Measurements from ENCODE around the gene AOC2. TPM values are rescaled to one million over a fixed set of nuclear protein-coding genes. Genes with fewer than 3 reads are reported as not detected.

Gene AOC2
- total and polyA plus RNA-seq, 2 experiments from 2014 or later: 1.1 to 1.3 TPM

DNA sequence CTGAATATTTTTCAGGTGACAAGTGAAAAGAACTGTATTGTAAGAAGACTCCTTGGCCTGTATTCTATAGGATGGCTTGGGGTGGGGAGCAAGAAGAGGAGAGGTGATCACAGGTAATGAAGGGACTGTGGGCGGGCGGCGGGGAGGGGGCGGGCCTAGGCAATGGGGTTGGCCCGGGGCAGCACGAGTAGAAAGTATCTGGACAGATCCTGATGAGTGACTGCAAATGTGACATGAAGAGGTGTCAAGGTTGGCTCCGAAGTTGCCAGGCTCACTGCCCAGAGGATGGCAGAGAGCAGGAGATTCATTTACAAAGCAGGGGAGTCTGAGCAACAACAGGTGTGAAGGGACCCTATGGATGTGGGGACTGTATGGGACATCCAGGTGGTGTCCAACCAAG, 45.4 kb downstream of the AOC2 start:
- no peaks in the 10 kb centered on the region for H3K9me3 ChIP-seq (ENCODE audit: low read depth)
- H3K9me2 ChIP-seq (replicated peaks; ENCODE audit: insufficient read depth): no peaks in the 10 kb centered on the region
- H2AFZ ChIP-seq: no peak overlapping the region
- H3K79me2 ChIP-seq: no peaks in the 10 kb centered on the region
- no peak for DNase-seq (ENCODE audit: low spot score)
- TF ChIP-seq EZH2phosphoT487 (IDR thresholded peaks at IDR 0.05; ENCODE audit: low read depth, severe bottlenecking, unreplicated experiment): no peak
- TF ChIP-seq, protein P1, sequence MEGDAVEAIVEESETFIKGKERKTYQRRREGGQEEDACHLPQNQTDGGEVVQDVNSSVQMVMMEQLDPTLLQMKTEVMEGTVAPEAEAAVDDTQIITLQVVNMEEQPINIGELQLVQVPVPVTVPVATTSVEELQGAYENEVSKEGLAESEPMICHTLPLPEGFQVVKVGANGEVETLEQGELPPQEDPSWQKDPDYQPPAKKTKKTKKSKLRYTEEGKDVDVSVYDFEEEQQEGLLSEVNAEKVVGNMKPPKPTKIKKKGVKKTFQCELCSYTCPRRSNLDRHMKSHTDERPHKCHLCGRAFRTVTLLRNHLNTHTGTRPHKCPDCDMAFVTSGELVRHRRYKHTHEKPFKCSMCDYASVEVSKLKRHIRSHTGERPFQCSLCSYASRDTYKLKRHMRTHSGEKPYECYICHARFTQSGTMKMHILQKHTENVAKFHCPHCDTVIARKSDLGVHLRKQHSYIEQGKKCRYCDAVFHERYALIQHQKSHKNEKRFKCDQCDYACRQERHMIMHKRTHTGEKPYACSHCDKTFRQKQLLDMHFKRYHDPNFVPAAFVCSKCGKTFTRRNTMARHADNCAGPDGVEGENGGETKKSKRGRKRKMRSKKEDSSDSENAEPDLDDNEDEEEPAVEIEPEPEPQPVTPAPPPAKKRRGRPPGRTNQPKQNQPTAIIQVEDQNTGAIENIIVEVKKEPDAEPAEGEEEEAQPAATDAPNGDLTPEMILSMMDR (IDR thresholded peaks at IDR 0.05; ENCODE audit: poor library complexity): no peak
- no peak for TF ChIP-seq EZH2 (IDR thresholded peaks at IDR 0.05; ENCODE audit: borderline replicate concordance)
- 92% methylated on average over 7 of the region's 7 CpGs for WGBS (ENCODE audit: low lambda C conversion rate, missing lambda C conversion rate)
- no peaks in the 10 kb centered on the region for H3K27me3 ChIP-seq
- no peaks in the 10 kb centered on the region for H4K20me1 ChIP-seq (ENCODE audit: insufficient read depth, poor library complexity, severe bottlenecking)
- H3K4me1 ChIP-seq (ENCODE audit: insufficient read depth): peaks cover 21% of the 10 kb centered on the region
- H3K36me3 ChIP-seq (replicated peaks; ENCODE audit: insufficient read depth, low read depth): no peaks in the 10 kb centered on the region
- H3K4me3 ChIP-seq: no peak overlapping the region
- no peak overlapping the region for H3K4me2 ChIP-seq
- H3K27ac ChIP-seq: no peak overlapping the region

DNA sequence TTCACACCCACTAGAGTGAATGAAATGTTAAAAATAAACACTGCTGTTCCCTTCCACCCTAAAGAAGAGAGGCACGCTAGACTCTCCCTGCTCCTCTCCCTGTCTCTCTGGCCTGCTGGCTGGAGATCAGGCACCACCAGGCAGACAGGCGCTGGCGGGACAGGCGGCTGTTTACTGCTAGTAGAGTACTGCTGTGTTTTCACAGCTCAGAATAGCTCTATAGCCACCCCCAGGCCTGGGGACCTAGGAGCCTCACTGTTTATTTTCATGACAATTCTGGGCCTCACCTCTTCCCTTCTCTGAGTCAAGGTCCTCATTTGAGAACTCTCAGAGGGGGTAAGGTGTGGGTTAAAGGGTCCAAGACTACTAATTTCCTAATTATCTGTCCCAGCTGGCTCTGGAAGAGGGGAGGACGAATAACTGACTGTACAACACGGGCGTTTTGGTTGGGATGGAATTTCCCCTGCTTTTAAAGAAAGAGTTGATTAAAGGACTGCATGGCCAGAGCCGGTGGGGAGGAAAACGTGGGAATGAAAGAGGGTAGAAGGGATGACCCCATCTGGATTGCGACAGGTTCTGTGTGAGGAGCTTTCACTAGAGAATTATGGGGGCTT, 47.3 kb downstream of the AOC2 start:
- H3K9me2 ChIP-seq (replicated peaks; ENCODE audit: insufficient read depth): no peaks in the 10 kb centered on the region
- H3K4me2 ChIP-seq: no peak overlapping the region
- no peaks in the 10 kb centered on the region for H3K27me3 ChIP-seq
- no peak overlapping the region for H3K4me3 ChIP-seq
- H4K20me1 ChIP-seq (ENCODE audit: insufficient read depth, poor library complexity, severe bottlenecking): no peaks in the 10 kb centered on the region
- TF ChIP-seq EZH2 (IDR thresholded peaks at IDR 0.05; ENCODE audit: borderline replicate concordance): no peak
- no peak for TF ChIP-seq EZH2phosphoT487 (IDR thresholded peaks at IDR 0.05; ENCODE audit: low read depth, severe bottlenecking, unreplicated experiment)
- TF ChIP-seq, protein P1 (IDR thresholded peaks at IDR 0.05; ENCODE audit: poor library complexity): no peak
- H3K79me2 ChIP-seq: no peaks in the 10 kb centered on the region
- peak overlapping the region; percentile 4 for H3K27ac ChIP-seq
- peaks cover 21% of the 10 kb centered on the region for H3K4me1 ChIP-seq (ENCODE audit: insufficient read depth)
- DNase-seq (ENCODE audit: low spot score): peak; percentile 50
- no peaks in the 10 kb centered on the region for H3K9me3 ChIP-seq (ENCODE audit: low read depth)
- H2AFZ ChIP-seq: no peak overlapping the region
- WGBS (ENCODE audit: low lambda C conversion rate, missing lambda C conversion rate): 38% methylated on average over 10 of the region's 10 CpGs
- H3K36me3 ChIP-seq (replicated peaks; ENCODE audit: insufficient read depth, low read depth): no peaks in the 10 kb centered on the region

DNA sequence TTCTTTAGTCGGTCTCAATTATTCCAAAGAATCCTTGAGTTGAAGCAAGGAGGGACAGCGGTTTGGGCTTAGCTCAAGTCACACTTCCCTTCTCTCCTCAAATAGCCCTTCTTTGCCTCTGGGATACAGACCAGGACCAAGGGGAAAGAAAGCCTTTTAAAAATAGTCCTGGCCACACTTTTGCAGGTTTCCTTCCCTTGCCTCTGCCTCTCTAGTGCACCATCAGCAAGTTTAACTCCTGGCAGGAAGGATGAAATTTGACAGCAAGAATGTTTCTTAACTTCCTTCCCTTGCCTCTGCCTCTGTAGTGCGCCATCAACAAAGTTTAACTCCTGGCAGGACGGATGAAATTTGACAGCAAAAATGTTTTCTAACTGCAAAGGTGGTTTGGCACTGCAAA, 49.0 kb downstream of the AOC2 start:
- H3K27ac ChIP-seq: no peak overlapping the region
- no peaks in the 10 kb centered on the region for H4K20me1 ChIP-seq (ENCODE audit: insufficient read depth, poor library complexity, severe bottlenecking)
- H2AFZ ChIP-seq: no peak overlapping the region
- H3K27me3 ChIP-seq: no peaks in the 10 kb centered on the region
- 76% methylated on average over 4 of the region's 4 CpGs for whole genome bisulfite sequencing (ENCODE audit: low lambda C conversion rate, missing lambda C conversion rate)
- no peaks in the 10 kb centered on the region for H3K36me3 ChIP-seq (replicated peaks; ENCODE audit: insufficient read depth, low read depth)
- peaks cover 21% of the 10 kb centered on the region for H3K4me1 ChIP-seq (ENCODE audit: insufficient read depth)
- no peaks in the 10 kb centered on the region for H3K9me2 ChIP-seq (replicated peaks; ENCODE audit: insufficient read depth)
- TF ChIP-seq EZH2phosphoT487 (IDR thresholded peaks at IDR 0.05; ENCODE audit: low read depth, severe bottlenecking, unreplicated experiment): no peak
- TF ChIP-seq, protein P1 (IDR thresholded peaks at IDR 0.05; ENCODE audit: poor library complexity): no peak
- TF ChIP-seq EZH2 (IDR thresholded peaks at IDR 0.05; ENCODE audit: borderline replicate concordance): no peak
- DNase-seq (ENCODE audit: low spot score): no peak
- H3K9me3 ChIP-seq (ENCODE audit: low read depth): no peaks in the 10 kb centered on the region
- no peak overlapping the region for H3K4me2 ChIP-seq
- H3K79me2 ChIP-seq: no peaks in the 10 kb centered on the region
- H3K4me3 ChIP-seq: no peak overlapping the region

Measured in hepatocyte (in vitro differentiated cells).